Heart left ventricle (tissue), 16 donors: Measurements from ENCODE around the gene UBP1. TPM values are rescaled to one million over a fixed set of nuclear protein-coding genes. Genes with fewer than 3 reads are reported as not detected.

Experiments used
- ATAC-seq, 4 donors: fragments of 200-7000 bp; cut with Tn5 transposase; one replicate each; pipeline ENCODE4 v1.9.1; 2020 to 2022; ENCODE audit warnings: moderate library complexity in 4 of 4, mild to moderate bottlenecking in 3 of 4, moderate number of reproducible peaks in 1 of 4
- DNase-seq, 5 donors: peaks; one replicate each; pipeline ENCODE4 v3.0.0-alpha.2; 2020
- H3K27ac ChIP-seq, 12 donors: fragments of 200-600 bp; sonication (generic) in 4 of 12; one replicate each; pipeline versions ENCODE4 v1.5.0 to v1.8.0; 2016 to 2022; ENCODE audit warnings: mild to moderate bottlenecking in 2 of 12
- H3K27me3 ChIP-seq, 9 donors: fragments of 200-600 bp; sonication (generic) in 2 of 9; one replicate each; pipeline versions ENCODE4 v1.5.1 to v1.8.0; 2016 to 2022; ENCODE audit warnings: mild to moderate bottlenecking in 3 of 9
- H3K36me3 ChIP-seq, 9 donors: fragments of 200-600 bp; sonication (generic) in 2 of 9; one replicate each; pipeline versions ENCODE4 v1.5.0 to v1.8.0; 2018 to 2022; ENCODE audit warnings: mild to moderate bottlenecking in 2 of 9
- H3K4me1 ChIP-seq, 12 donors: fragments of 200-600 bp; sonication (generic) in 4 of 12; one replicate each; pipeline versions ENCODE4 v1.5.0 to v1.8.0; 2016 to 2022; ENCODE audit warnings: mild to moderate bottlenecking in 3 of 12
- H3K4me3 ChIP-seq, 12 donors: fragments of 200-600 bp; sonication (generic) in 4 of 12; one replicate each; pipeline versions ENCODE4 v1.5.0 to v1.8.0; 2017 to 2022; ENCODE audit warnings: mild to moderate bottlenecking in 9 of 12, moderate library complexity in 4 of 12
- H3K9me3 ChIP-seq, 12 donors: fragments of 200-600 bp; sonication (generic) in 4 of 12; one replicate each; pipeline versions ENCODE4 v1.5.0 to v1.8.0; 2016 to 2022; ENCODE audit warnings: mild to moderate bottlenecking in 1 of 12
- POLR2A ChIP-seq, 2 donors: fragments of 450-650 bp; IDR thresholded peaks; one replicate each; pipeline ENCODE4 v1.6.1; 2017; ENCODE audit warnings: antibody characterized with exemption in 2 of 2, mild to moderate bottlenecking in 2 of 2, moderate library complexity in 2 of 2
- WGBS, 4 donors: extraction: QIAGEN DNeasy Blood & Tissue Kit in 2 of 4; methylation state at CpG; one replicate each; pipeline versions ENCODE4 v1.1.5 to v1.1.7; 2013 to 2018; 5-methylcytosine and 5-hydroxymethylcytosine counted together
- intact Hi-C, 10 donors: fragments of 100-400 bp; cut with DNase I; formaldehyde crosslinking; loops; one replicate each; pipeline versions ENCODE4 v1.11.1 to v1.14.2; 2022
- polyA plus RNA-seq, 2 donors: library from polyadenylated mRNA; stranded (reverse); fragments of 200-250 nt; gene quantifications; one replicate each; pipeline ENCODE4 v1.2.3, GENCODE V29; 2013
- total RNA-seq, 9 donors: library from RNA; depleted of rRNA in 2 of 9; stranded (reverse); fragments of >200 nt in 2 of 9; fragmentation: NEBNext Ultra II Directional in 3 of 9; extraction: Animal tissue kit (Norgen Biotek cat#: 25700) in 3 of 9; gene quantifications; one replicate each; pipeline versions ENCODE4 v1.1.0 to v1.2.4, GENCODE V29; 2016 to 2023
- TF ChIP-seq, protein P1 (sequence below), 12 donors: fragments of 200-600 bp; sonication (generic) in 4 of 12; IDR thresholded peaks; one replicate each; pipeline versions ENCODE4 v1.5.0 to v1.8.0; 2018 to 2022; ENCODE audit warnings: antibody characterized with exemption in 12 of 12, mild to moderate bottlenecking in 5 of 12
- donor health status: ischemic (EF 13 %, LVEDD 7.1; RV severe dilation, severe dysfunction).
- donor health status: healthy with polysubstance abuse.
- donor health status: DM: no; HTN: yes; CAD: no.
- donor health status: DM: no; HTN: no; CAD: no.
- donor health status: ischemic (EF 25% LVEDD 6.9; RV normal size, moderate dysfunction).
- donor health status: ischemic (EF 25% LVEDD 5.7; RV mildly dilated, moderate dysfunction).
- donor health status: healthy.
- donor health status: DM: yes; HTN: yes; CAD: no.
- donor health status: ischemic (EF 35%, LVEDD 5.7; RV mildly dilated, moderate dysfunction).
- donor health status: nonischemic (EF 11% LVEDD 7.7; RV severe dilation, severe dysfunction).
- donor health status: DM: yes; HTN: yes; CAD: no.
- donor health status: PGD.
- donor health status: ischemic (EF 29% LVEDD 5.4; RV normal size, mild dysfunction).
- donor health status: nonischemic (EF 23%, LVEDD 6.1; RV moderate dilation, normal function).

Gene UBP1
- total and polyA plus RNA-seq, 11 donors: 11.8 to 53.5 (median 42.0) TPM

GRCh38 chr3:33394403-33395054 lies 45.7 kb downstream of the UBP1 start:
- Histone ChIP-seq H3K4me1 (peaks cover 0 to 9% (median 0%) of the 10 kb centered on the region in 12 donors), H3K27me3 (no peaks in the 10 kb centered on the region), H3K9me3 (no peaks in the 10 kb centered on the region), H3K27ac (no peak overlapping the region), H3K4me3 (no peak overlapping the region), H3K36me3 (peaks cover 5 to 100% (median 100%) of the 10 kb centered on the region in 9 donors)
- 85 to 88% (median 87%) methylated on average over 1 of the region's 1 CpG for WGBS, 4 donors
- TF ChIP-seq, protein P1, sequence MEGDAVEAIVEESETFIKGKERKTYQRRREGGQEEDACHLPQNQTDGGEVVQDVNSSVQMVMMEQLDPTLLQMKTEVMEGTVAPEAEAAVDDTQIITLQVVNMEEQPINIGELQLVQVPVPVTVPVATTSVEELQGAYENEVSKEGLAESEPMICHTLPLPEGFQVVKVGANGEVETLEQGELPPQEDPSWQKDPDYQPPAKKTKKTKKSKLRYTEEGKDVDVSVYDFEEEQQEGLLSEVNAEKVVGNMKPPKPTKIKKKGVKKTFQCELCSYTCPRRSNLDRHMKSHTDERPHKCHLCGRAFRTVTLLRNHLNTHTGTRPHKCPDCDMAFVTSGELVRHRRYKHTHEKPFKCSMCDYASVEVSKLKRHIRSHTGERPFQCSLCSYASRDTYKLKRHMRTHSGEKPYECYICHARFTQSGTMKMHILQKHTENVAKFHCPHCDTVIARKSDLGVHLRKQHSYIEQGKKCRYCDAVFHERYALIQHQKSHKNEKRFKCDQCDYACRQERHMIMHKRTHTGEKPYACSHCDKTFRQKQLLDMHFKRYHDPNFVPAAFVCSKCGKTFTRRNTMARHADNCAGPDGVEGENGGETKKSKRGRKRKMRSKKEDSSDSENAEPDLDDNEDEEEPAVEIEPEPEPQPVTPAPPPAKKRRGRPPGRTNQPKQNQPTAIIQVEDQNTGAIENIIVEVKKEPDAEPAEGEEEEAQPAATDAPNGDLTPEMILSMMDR (IDR thresholded peaks at IDR 0.05): no peak
- no peak for TF ChIP-seq POLR2A (IDR thresholded peaks at IDR 0.05)
- intact Hi-C loops: no loop called here
- DNase-seq (no peak), ATAC-seq (no peak)

DNA sequence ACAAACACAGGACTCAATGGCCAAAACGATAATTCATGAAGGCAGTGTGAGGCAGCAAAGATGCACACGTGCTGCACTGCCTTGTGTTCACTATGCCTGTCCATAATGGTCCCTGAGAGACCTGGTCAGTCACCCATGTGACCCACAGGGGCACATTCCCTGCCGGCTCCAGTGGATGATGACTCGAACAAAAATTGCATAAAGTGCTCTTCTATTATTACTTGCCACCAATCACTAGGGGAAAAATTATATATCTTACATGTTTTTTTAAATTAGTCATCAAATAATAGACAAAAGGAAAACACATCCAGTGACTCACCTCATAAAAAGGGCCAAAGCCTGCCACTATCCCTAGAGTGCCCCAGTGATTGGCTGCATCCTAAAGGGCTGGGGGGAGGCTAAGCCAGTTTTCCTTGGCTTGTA lies 47.5 kb downstream of the UBP1 start:
- ATAC-seq (peak in 1 of 4 donors; percentile 51), DNase-seq (no peak)
- no peak overlapping the region for H3K27ac ChIP-seq
- intact Hi-C loops: no loop called here
- H3K27me3 ChIP-seq: no peaks in the 10 kb centered on the region
- H3K9me3 ChIP-seq: no peaks in the 10 kb centered on the region
- H3K4me3 ChIP-seq: no peak overlapping the region
- 64 to 77% (median 71%) methylated on average over 4 of the region's 4 CpGs for WGBS, 4 donors
- TF ChIP-seq, protein P1 (IDR thresholded peaks at IDR 0.05): no peak
- no peak for TF ChIP-seq POLR2A (IDR thresholded peaks at IDR 0.05)
- H3K4me1 ChIP-seq: peaks cover 0 to 9% (median 0%) of the 10 kb centered on the region in 12 donors
- H3K36me3 ChIP-seq: peaks cover 5 to 100% (median 97%) of the 10 kb centered on the region in 9 donors

- ATAC-seq: no peak
- H3K27ac ChIP-seq: peak overlapping the region in 1 of 12 donors; percentile 28
These were observed 48.1 kb downstream of the UBP1 start for GRCh38 chr3:33392144-33392543.

More at GRCh38 chr3:33392144-33392543, 48.1 kb downstream of the UBP1 start:
- Histone ChIP-seq H3K9me3 (no peaks in the 10 kb centered on the region), H3K4me3 (no peak overlapping the region), H3K27me3 (no peaks in the 10 kb centered on the region), H3K36me3 (peaks cover 5 to 100% (median 94%) of the 10 kb centered on the region in 9 donors), H3K4me1 (peaks cover 0 to 9% (median 0%) of the 10 kb centered on the region in 12 donors)
- 95 to 97% (median 96%) methylated on average over 4 of the region's 4 CpGs for WGBS, 4 donors
- TF ChIP-seq, protein P1 (IDR thresholded peaks at IDR 0.05): no peak
- no peak for TF ChIP-seq POLR2A (IDR thresholded peaks at IDR 0.05)
- intact Hi-C loops: no loop called here
- DNase-seq: no peak
